Hepatocyte (in vitro differentiated cells): ENCODE results near the gene DDX11.

Experiments
- EZH2phosphoT487 ChIP-seq: fragments of 200-600 bp; sonication (generic); IDR thresholded peaks from one replicate; pipeline ENCODE4 v1.6.1; 2018; ENCODE audit warnings: antibody characterized with exemption, mild to moderate bottlenecking, low read depth, moderate library complexity; ENCODE audit not compliant: unreplicated experiment, severe bottlenecking
- TF ChIP-seq, protein P1 (sequence below): fragments of 200-600 bp; sonication (generic); IDR thresholded peaks from 2 replicates; pipeline ENCODE4 v1.5.1; 2016; ENCODE audit warnings: antibody characterized with exemption, mild to moderate bottlenecking; ENCODE audit not compliant: poor library complexity

DNA sequence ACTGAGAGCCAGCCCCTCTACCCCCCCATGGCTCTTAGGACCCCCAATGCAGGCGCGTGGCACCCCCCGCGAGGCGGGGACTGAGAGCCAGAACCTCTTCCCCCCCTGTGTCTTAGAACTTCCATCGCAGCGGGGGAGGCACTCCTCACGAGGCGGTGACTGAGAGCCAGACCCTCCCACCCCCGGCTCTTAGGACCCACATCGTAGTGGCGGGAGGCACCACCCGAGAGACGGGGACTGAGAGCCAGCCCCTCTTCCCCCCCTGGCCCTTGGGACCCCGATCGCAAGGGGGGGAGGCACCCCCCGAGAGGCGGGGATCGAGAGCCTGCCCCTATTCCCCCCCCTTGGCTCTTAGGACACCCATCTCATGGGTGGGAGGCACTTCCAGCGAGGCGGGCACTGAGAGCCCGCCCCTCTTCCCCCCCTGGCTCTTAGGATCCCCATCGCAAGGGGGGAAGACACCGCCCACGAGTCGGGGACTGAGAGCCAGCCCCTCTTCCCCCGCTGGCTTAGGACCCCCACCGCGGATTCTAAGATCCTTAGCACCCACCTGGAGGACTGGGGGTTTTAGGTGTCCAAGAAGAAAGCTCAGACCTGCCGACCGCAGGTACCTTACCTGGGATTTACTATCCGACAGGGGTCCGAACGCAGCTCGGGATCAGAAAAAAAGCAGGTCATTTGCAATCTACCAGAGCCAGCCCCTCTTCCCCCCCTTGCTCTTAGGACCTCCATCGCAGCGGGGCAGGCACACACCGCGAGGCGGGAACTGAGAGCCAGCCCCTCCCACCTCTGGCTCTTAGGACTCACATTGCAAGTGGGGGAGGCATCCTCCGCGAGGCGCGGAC lies 44.9 kb downstream of the DDX11 start:
- TF ChIP-seq, protein P1, sequence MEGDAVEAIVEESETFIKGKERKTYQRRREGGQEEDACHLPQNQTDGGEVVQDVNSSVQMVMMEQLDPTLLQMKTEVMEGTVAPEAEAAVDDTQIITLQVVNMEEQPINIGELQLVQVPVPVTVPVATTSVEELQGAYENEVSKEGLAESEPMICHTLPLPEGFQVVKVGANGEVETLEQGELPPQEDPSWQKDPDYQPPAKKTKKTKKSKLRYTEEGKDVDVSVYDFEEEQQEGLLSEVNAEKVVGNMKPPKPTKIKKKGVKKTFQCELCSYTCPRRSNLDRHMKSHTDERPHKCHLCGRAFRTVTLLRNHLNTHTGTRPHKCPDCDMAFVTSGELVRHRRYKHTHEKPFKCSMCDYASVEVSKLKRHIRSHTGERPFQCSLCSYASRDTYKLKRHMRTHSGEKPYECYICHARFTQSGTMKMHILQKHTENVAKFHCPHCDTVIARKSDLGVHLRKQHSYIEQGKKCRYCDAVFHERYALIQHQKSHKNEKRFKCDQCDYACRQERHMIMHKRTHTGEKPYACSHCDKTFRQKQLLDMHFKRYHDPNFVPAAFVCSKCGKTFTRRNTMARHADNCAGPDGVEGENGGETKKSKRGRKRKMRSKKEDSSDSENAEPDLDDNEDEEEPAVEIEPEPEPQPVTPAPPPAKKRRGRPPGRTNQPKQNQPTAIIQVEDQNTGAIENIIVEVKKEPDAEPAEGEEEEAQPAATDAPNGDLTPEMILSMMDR, result no peak
- no peak for TF ChIP-seq EZH2phosphoT487
